HCT116 (cell line): Measurements from ENCODE around the gene CENPM.

Experiments
- ATF3 ChIP-seq: IDR thresholded peaks from 2 replicates; pipeline ENCODE4 v1.6.1; 2012
- CTCF ChIP-seq, 3 experiments: fragments of 200-600 bp in 1 of 3; sonication (generic) in 1 of 3; IDR thresholded peaks in 2 of 3; conservative IDR thresholded peaks in 1 of 3; 2 replicates each; pipeline ENCODE4 v1.5.1; 2012 to 2017; ENCODE audit warnings: low read depth in 2 of 3, low read length in 2 of 3, antibody characterized with exemption in 1 of 3, borderline replicate concordance in 1 of 3, control low read depth in 1 of 3, mild to moderate bottlenecking in 1 of 3, mixed read lengths in 1 of 3, mixed run types in 1 of 3, moderate library complexity in 1 of 3; ENCODE audit not compliant: insufficient read depth in 1 of 3
- SIN3A ChIP-seq: IDR thresholded peaks from 2 replicates; pipeline ENCODE4 v1.6.1; 2012; ENCODE audit warnings: low read depth

GRCh38 chr22:41915035-41915785 is 31.7 kb downstream of the CENPM start, which contains the start of gene SHISA8:
- TF ChIP-seq SIN3A (no peak), CTCF (IDR thresholded peaks at IDR 0.05 in 2 of 3, conservative IDR thresholded peaks at IDR 0.05 in 1 of 3; ENCODE audit: borderline replicate concordance in 1 of 3, insufficient read depth in 1 of 3, low read depth in 2 of 3, low read length in 2 of 3) (no peak), ATF3 (no peak)
